HepG2 (cell line): ENCODE data around the gene THBS4.

Experiments
- EP300 ChIP-seq, 3 experiments: sonication (generic) in 1 of 3; formaldehyde crosslinking in 1 of 3; IDR thresholded peaks; 2 replicates each; pipeline versions ENCODE4 v1.5.1 to v1.6.1; 2011 to 2020; ENCODE audit warnings: low read depth in 2 of 3, low read length in 2 of 3, borderline replicate concordance in 1 of 3, improper control_type of control experiment in 1 of 3, mild to moderate bottlenecking in 1 of 3, missing genetic modification reagents in 1 of 3, moderate library complexity in 1 of 3
- SP2 ChIP-seq: sonication (generic); formaldehyde crosslinking; IDR thresholded peaks from 2 replicates; pipeline ENCODE4 v1.5.1; 2020; ENCODE audit warnings: mild to moderate bottlenecking, missing genetic modification reagents
- ZNF274 ChIP-seq: sonication (generic); formaldehyde crosslinking; IDR thresholded peaks from 2 replicates; pipeline ENCODE4 v1.5.1; 2020; ENCODE audit warnings: mild to moderate bottlenecking, missing genetic modification reagents
- ZNF510 ChIP-seq: sonication (generic); formaldehyde crosslinking; IDR thresholded peaks from 2 replicates; pipeline ENCODE4 v1.4.0; 2020; ENCODE audit warnings: low read depth, mild to moderate bottlenecking, missing genetic modification reagents

- TF ChIP-seq SP2 (CRISPR knock-in tag) (no peak), ZNF274 (no peak), ZNF510 (no peak), EP300 (IDR thresholded peaks at IDR 0.05; ENCODE audit: low read depth in 2 of 2, low read length in 2 of 2) (no peak), EP300 (CRISPR knock-in tag; IDR thresholded peaks at IDR 0.05; ENCODE audit: borderline replicate concordance) (no peak)
Measured at GRCh38 chr5:80125962-80126480, 90.9 kb downstream of the THBS4 start.
